K562 (cell line): ENCODE results near the gene OR6S1. TPM values are rescaled to one million over a fixed set of nuclear protein-coding genes. Genes with fewer than 3 reads are reported as not detected.

Source experiments
- CBFA2T3 ChIP-seq: fragments of 450-650 bp; IDR thresholded peaks from 2 replicates; pipeline ENCODE4 v1.6.1; 2017
- EHMT2 ChIP-seq: fragments of 450-650 bp; IDR thresholded peaks from 2 replicates; pipeline ENCODE4 v1.6.1; 2018; ENCODE audit warnings: antibody characterized with exemption
- EP300 ChIP-seq: IDR thresholded peaks from 2 replicates; pipeline ENCODE4 v1.6.1; 2012; ENCODE audit warnings: low read length, improper control_type of control experiment
- NR1H2 ChIP-seq: sonication (generic); formaldehyde crosslinking; IDR thresholded peaks from 2 replicates; pipeline ENCODE4 v1.4.0; 2020; ENCODE audit warnings: mild to moderate bottlenecking, missing genetic modification reagents
- PCBP1 ChIP-seq: fragments of 200-400 bp; formaldehyde crosslinking; IDR thresholded peaks from 2 replicates; pipeline ENCODE4 v1.6.1; 2018; ENCODE audit warnings: mild to moderate bottlenecking, low read depth, low read length; ENCODE audit not compliant: poor library complexity, severe bottlenecking
- RCOR1 ChIP-seq, 2 experiments: IDR thresholded peaks; 2 replicates each; pipeline ENCODE4 v1.6.1; 2012; ENCODE audit warnings: low read depth in 2 of 2, low read length in 2 of 2, borderline replicate concordance in 1 of 2, improper control_type of control experiment in 1 of 2
- STAT5A ChIP-seq: IDR thresholded peaks from 2 replicates; pipeline ENCODE4 v1.6.1; 2012; ENCODE audit warnings: low read length, inconsistent platforms, borderline replicate concordance
- YY1 ChIP-seq, 3 experiments: IDR thresholded peaks; 2 replicates each; pipeline ENCODE4 v1.6.1; 2011; ENCODE audit warnings: low read length in 2 of 3, mild to moderate bottlenecking in 2 of 3, moderate library complexity in 2 of 3, borderline replicate concordance in 1 of 3, control low read depth in 1 of 3, low read depth in 1 of 3; ENCODE audit not compliant: insufficient read depth in 3 of 3, insufficient replicate concordance in 2 of 3, control insufficient read depth in 1 of 3, insufficient read length in 1 of 3; ENCODE audit errors: extremely low read depth in 1 of 3
- ZFP30 ChIP-seq: fragments of 250-450 bp; sonication (Bioruptor Pico); IDR thresholded peaks from 2 replicates; pipeline ENCODE4 v1.8.0; 2022; ENCODE audit warnings: moderate library complexity, mild to moderate bottlenecking, inconsistent platforms, borderline replicate concordance
- ZNF311 ChIP-seq: fragments of 250-450 bp; sonication (Bioruptor Pico); IDR thresholded peaks from 2 replicates; pipeline ENCODE4 v1.4.0; 2020; ENCODE audit warnings: mild to moderate bottlenecking, moderate library complexity
- ZNF778 ChIP-seq: fragments of 450-650 bp; formaldehyde crosslinking; IDR thresholded peaks from 2 replicates; pipeline ENCODE4 v1.4.0; 2020; ENCODE audit warnings: mild to moderate bottlenecking, moderate library complexity
- polyA plus RNA-seq, 8 experiments: library from polyadenylated mRNA; depleted of rRNA in 4 of 8; stranded (reverse) in 5 of 8; unstranded in 3 of 8; fragments of >200 nt; fragmentation: Nextera tagmentation in 2 of 8; fragmentation: Illumina TruSeq in 1 of 8; extraction: Ambion mirVana in 2 of 8; extraction: Trizol in 1 of 8; gene quantifications; 2 replicates each; pipeline versions ENCODE4 v1.2.1 to v1.2.3, GENCODE V29; 2011 to 2014; ENCODE audit warnings: inconsistent platforms in 1 of 8, missing spikeins in 1 of 8
- total RNA-seq, 7 experiments: library from RNA; depleted of rRNA in 6 of 7; stranded (reverse); fragments of >200 nt in 6 of 7; fragmentation: Illumina TruSeq in 2 of 7; extraction: Trizol in 2 of 7; gene quantifications; 2 replicates each; pipeline versions ENCODE4 v1.2.1 to v1.2.3, GENCODE V29; 2011 to 2021; ENCODE audit warnings: low replicate concordance in 1 of 7
- TF ChIP-seq, protein P1 (sequence below): fragments of 450-650 bp; IDR thresholded peaks from 2 replicates; pipeline ENCODE4 v1.6.1; 2017; ENCODE audit warnings: antibody characterized with exemption, mild to moderate bottlenecking
- TF ChIP-seq, protein P2 (sequence below): sonication (generic); formaldehyde crosslinking; IDR thresholded peaks from 2 replicates; pipeline ENCODE4 v1.8.1; 2022; ENCODE audit warnings: missing genetic modification reagents
- TF ChIP-seq, protein P3 (sequence below): sonication (generic); formaldehyde crosslinking; IDR thresholded peaks from 2 replicates; pipeline ENCODE4 v1.9.0; 2022; ENCODE audit warnings: mild to moderate bottlenecking, missing genetic modification reagents
- TF ChIP-seq, protein P4 (sequence below): fragments of 250-450 bp; sonication (Bioruptor Pico); IDR thresholded peaks from 2 replicates; pipeline ENCODE4 v1.5.0; 2021

Gene OR6S1
- total and polyA plus RNA-seq, 9 of the 15 experiments (the other 6 are each of a cell fraction or from before 2014, with no cell fraction given) = not detected

DNA sequence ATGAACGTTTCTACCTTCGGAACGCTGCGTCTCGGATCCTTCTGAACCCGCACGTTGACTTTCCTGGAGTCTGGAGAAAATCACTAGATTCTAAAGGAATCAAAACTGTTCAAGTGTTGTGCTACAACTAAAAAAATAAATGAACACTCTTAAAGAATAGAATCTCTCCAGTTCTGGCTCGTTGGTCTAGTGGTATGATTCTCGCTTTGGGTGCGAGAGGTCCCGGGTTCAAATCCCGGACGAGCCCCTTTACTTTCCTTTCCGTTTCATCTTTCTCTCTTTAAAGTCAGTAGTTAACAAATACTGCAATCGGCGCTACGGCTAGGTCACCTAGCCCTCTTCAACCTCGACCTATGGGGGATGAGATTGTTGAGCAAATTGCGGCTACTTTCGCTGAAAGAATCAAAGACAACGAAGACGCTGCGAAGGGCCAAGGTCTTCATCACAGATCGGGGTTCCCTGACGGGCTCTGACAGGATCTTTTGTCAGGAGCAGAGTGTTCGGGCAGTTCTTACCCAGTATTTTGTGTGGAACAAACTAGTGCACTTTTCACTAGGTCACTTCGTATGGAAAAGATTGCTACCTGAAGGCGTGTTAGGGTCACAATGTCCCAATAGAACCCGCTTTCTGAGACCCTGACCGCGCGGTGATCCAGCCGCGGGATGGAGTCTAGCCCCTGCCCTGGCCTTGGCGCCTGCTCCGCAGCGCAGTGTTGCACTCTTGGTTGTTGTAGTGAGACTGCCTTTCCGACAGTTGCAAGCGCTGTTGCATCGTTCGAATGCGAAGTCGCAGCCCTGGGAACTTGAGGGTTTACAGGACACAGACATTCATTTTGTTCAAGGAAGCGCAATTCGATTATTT, 8.4 kb downstream of the OR6S1 start (continued):
- TF ChIP-seq, protein P1, sequence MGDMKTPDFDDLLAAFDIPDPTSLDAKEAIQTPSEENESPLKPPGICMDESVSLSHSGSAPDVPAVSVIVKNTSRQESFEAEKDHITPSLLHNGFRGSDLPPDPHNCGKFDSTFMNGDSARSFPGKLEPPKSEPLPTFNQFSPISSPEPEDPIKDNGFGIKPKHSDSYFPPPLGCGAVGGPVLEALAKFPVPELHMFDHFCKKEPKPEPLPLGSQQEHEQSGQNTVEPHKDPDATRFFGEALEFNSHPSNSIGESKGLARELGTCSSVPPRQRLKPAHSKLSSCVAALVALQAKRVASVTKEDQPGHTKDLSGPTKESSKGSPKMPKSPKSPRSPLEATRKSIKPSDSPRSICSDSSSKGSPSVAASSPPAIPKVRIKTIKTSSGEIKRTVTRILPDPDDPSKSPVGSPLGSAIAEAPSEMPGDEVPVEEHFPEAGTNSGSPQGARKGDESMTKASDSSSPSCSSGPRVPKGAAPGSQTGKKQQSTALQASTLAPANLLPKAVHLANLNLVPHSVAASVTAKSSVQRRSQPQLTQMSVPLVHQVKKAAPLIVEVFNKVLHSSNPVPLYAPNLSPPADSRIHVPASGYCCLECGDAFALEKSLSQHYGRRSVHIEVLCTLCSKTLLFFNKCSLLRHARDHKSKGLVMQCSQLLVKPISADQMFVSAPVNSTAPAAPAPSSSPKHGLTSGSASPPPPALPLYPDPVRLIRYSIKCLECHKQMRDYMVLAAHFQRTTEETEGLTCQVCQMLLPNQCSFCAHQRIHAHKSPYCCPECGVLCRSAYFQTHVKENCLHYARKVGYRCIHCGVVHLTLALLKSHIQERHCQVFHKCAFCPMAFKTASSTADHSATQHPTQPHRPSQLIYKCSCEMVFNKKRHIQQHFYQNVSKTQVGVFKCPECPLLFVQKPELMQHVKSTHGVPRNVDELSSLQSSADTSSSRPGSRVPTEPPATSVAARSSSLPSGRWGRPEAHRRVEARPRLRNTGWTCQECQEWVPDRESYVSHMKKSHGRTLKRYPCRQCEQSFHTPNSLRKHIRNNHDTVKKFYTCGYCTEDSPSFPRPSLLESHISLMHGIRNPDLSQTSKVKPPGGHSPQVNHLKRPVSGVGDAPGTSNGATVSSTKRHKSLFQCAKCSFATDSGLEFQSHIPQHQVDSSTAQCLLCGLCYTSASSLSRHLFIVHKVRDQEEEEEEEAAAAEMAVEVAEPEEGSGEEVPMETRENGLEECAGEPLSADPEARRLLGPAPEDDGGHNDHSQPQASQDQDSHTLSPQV = 0 out of 2 replicates have a peak, but pooled peaks have one; percentile 62
- TF ChIP-seq, protein P2, sequence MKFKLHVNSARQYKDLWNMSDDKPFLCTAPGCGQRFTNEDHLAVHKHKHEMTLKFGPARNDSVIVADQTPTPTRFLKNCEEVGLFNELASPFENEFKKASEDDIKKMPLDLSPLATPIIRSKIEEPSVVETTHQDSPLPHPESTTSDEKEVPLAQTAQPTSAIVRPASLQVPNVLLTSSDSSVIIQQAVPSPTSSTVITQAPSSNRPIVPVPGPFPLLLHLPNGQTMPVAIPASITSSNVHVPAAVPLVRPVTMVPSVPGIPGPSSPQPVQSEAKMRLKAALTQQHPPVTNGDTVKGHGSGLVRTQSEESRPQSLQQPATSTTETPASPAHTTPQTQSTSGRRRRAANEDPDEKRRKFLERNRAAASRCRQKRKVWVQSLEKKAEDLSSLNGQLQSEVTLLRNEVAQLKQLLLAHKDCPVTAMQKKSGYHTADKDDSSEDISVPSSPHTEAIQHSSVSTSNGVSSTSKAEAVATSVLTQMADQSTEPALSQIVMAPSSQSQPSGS (CRISPR knock-in tag) = no peak
- TF ChIP-seq, protein P3, sequence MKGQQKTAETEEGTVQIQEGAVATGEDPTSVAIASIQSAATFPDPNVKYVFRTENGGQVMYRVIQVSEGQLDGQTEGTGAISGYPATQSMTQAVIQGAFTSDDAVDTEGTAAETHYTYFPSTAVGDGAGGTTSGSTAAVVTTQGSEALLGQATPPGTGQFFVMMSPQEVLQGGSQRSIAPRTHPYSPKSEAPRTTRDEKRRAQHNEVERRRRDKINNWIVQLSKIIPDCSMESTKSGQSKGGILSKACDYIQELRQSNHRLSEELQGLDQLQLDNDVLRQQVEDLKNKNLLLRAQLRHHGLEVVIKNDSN (CRISPR knock-in tag) = no peak
- TF ChIP-seq EHMT2 (peak; percentile 38; the same call in 1 of the 2 replicates), STAT5A (no peak), ZNF311 (CRISPR knock-in tag) (no peak), PCBP1 (no peak), YY1 (IDR thresholded peaks at IDR 0.05; ENCODE audit: borderline replicate concordance in 1 of 3, control insufficient read depth in 1 of 3, extremely low read depth in 1 of 3, insufficient read depth in 3 of 3, insufficient read length in 1 of 3, insufficient replicate concordance in 2 of 3, low read depth in 1 of 3, low read length in 2 of 3) (peak in 1 of 3 experiments; percentile 35), RCOR1 (IDR thresholded peaks at IDR 0.05; ENCODE audit: borderline replicate concordance in 1 of 2, low read depth in 2 of 2, low read length in 2 of 2) (peak; percentile 78 to 86; a peak in 3 of 4 replicates), CBFA2T3 (0 out of 2 replicates have a peak, but pooled peaks have one; percentile 3), EP300 (no peak), ZFP30 (CRISPR knock-in tag) (no peak), NR1H2 (CRISPR knock-in tag) (no peak), ZNF778 (CRISPR knock-in tag) (no peak)
- TF ChIP-seq, protein P4, sequence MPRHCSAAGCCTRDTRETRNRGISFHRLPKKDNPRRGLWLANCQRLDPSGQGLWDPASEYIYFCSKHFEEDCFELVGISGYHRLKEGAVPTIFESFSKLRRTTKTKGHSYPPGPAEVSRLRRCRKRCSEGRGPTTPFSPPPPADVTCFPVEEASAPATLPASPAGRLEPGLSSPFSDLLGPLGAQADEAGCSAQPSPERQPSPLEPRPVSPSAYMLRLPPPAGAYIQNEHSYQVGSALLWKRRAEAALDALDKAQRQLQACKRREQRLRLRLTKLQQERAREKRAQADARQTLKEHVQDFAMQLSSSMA (CRISPR knock-in tag) = no peak
